Ishikawa (cell line): ENCODE measurements around the gene PTPRD.

Experiments used
- CEBPB ChIP-seq: IDR thresholded peaks from 2 replicates; pipeline ENCODE4 v1.6.1; 2012
- EP300 ChIP-seq: IDR thresholded peaks from 2 replicates; pipeline ENCODE4 v1.6.1; 2012; ENCODE audit warnings: borderline replicate concordance
- FOXM1 ChIP-seq: IDR thresholded peaks from 2 replicates; pipeline ENCODE4 v1.6.1; 2012; ENCODE audit warnings: low read depth, borderline replicate concordance
- NFIC ChIP-seq: IDR thresholded peaks from 2 replicates; pipeline ENCODE4 v1.6.1; 2012
- RAD21 ChIP-seq: IDR thresholded peaks from 2 replicates; pipeline ENCODE4 v1.6.1; 2012; ENCODE audit warnings: low read depth
- TAF1 ChIP-seq: IDR thresholded peaks from 2 replicates; pipeline ENCODE4 v1.6.1; 2012; ENCODE audit warnings: low read depth, mild to moderate bottlenecking
- TEAD4 ChIP-seq: IDR thresholded peaks from 2 replicates; pipeline ENCODE4 v1.6.1; 2012
- USF1 ChIP-seq: IDR thresholded peaks from 2 replicates; pipeline ENCODE4 v1.6.1; 2012
- YY1 ChIP-seq: IDR thresholded peaks from 2 replicates; pipeline ENCODE4 v1.6.1; 2012; ENCODE audit warnings: low read depth
- ZBTB7A ChIP-seq: IDR thresholded peaks from 2 replicates; pipeline ENCODE4 v1.6.1; 2012; ENCODE audit warnings: low read depth
- TF ChIP-seq, protein P1 (sequence below): IDR thresholded peaks from 2 replicates; pipeline ENCODE4 v1.6.1; 2012

GRCh38 chr9:8574846-8575245 is 2038.0 kb downstream of the PTPRD start:
- no peak for TF ChIP-seq ZBTB7A
- no peak for TF ChIP-seq EP300
- no peak for TF ChIP-seq FOXM1
- no peak for TF ChIP-seq YY1
- TF ChIP-seq RAD21 = no peak
- TF ChIP-seq CEBPB = no peak
- TF ChIP-seq TAF1 = no peak
- TF ChIP-seq USF1 = no peak
- no peak for TF ChIP-seq TEAD4
- TF ChIP-seq, protein P1, sequence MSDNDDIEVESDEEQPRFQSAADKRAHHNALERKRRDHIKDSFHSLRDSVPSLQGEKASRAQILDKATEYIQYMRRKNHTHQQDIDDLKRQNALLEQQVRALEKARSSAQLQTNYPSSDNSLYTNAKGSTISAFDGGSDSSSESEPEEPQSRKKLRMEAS = no peak
- no peak for TF ChIP-seq NFIC
